ENCODE data around the gene PIK3C2G. TPM values are rescaled to one million over a fixed set of nuclear protein-coding genes. Genes with fewer than 3 reads are reported as not detected.

PIK3C2G gene
- total RNA-seq, 1 donor from 2014 or later = not detected

- no peaks in the 10 kb centered on the region for H3K36me3 Mint-ChIP-seq
- TF ChIP-seq, protein P1, sequence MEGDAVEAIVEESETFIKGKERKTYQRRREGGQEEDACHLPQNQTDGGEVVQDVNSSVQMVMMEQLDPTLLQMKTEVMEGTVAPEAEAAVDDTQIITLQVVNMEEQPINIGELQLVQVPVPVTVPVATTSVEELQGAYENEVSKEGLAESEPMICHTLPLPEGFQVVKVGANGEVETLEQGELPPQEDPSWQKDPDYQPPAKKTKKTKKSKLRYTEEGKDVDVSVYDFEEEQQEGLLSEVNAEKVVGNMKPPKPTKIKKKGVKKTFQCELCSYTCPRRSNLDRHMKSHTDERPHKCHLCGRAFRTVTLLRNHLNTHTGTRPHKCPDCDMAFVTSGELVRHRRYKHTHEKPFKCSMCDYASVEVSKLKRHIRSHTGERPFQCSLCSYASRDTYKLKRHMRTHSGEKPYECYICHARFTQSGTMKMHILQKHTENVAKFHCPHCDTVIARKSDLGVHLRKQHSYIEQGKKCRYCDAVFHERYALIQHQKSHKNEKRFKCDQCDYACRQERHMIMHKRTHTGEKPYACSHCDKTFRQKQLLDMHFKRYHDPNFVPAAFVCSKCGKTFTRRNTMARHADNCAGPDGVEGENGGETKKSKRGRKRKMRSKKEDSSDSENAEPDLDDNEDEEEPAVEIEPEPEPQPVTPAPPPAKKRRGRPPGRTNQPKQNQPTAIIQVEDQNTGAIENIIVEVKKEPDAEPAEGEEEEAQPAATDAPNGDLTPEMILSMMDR (IDR thresholded peaks at IDR 0.05) = no peak
- TF ChIP-seq EZH2phosphoT487 (IDR thresholded peaks at IDR 0.05) (no peak), EZH2 (IDR thresholded peaks at IDR 0.05) (no peak)
These were observed 18.8 kb upstream of the PIK3C2G start for GRCh38 chr12:18242380-18243089.

GRCh38 chr12:18243238-18243637 is 18.1 kb upstream of the PIK3C2G start:
- Histone ChIP-seq H4K20me1 (ENCODE audit: low read depth) (no peaks in the 10 kb centered on the region), H3K79me2 (ENCODE audit: low read depth) (no peaks in the 10 kb centered on the region), H3K9me3 (ENCODE audit: low read depth) (no peaks in the 10 kb centered on the region), H3K27ac (no peak overlapping the region), H3K4me1 (no peaks in the 10 kb centered on the region), H2AFZ (replicated peaks) (no peak overlapping the region), H3K4me2 (no peak overlapping the region), H3K27me3 (no peaks in the 10 kb centered on the region), H3K36me3 (no peaks in the 10 kb centered on the region), H3K4me3 (no peak overlapping the region), H3F3A (ENCODE audit: low read depth) (no peaks in the 10 kb centered on the region), H3K9ac (no peak overlapping the region)
- TF ChIP-seq, protein P1 (IDR thresholded peaks at IDR 0.05) = no peak
- TF ChIP-seq EZH2phosphoT487 (IDR thresholded peaks at IDR 0.05) (no peak), EZH2 (IDR thresholded peaks at IDR 0.05) (no peak)
- Mint-ChIP-seq H3K27me3 (ENCODE audit: insufficient read depth, low read depth) (no peaks in the 10 kb centered on the region), H3K4me1 (no peaks in the 10 kb centered on the region), H3K4me3 (no peak overlapping the region), H3K9me3 (no peaks in the 10 kb centered on the region), H3K27ac (no peak overlapping the region), H3K36me3 (no peaks in the 10 kb centered on the region)
- DNase-seq (ENCODE audit: low spot score) = no peak

More at GRCh38 chr12:18242380-18243089, 18.8 kb upstream of the PIK3C2G start:
- Mint-ChIP-seq H3K4me1 (no peaks in the 10 kb centered on the region), H3K9me3 (peaks cover 2% of the 10 kb centered on the region), H3K27me3 (ENCODE audit: insufficient read depth, low read depth) (no peaks in the 10 kb centered on the region), H3K27ac (no peak overlapping the region), H3K4me3 (no peak overlapping the region)
- Histone ChIP-seq H2AFZ (replicated peaks) (no peak overlapping the region), H4K20me1 (ENCODE audit: low read depth) (no peaks in the 10 kb centered on the region), H3K9me3 (ENCODE audit: low read depth) (no peaks in the 10 kb centered on the region), H3K4me2 (no peak overlapping the region), H3K79me2 (ENCODE audit: low read depth) (no peaks in the 10 kb centered on the region), H3K4me1 (no peaks in the 10 kb centered on the region), H3K4me3 (no peak overlapping the region), H3K27me3 (no peaks in the 10 kb centered on the region), H3K27ac (no peak overlapping the region), H3K36me3 (no peaks in the 10 kb centered on the region), H3K9ac (no peak overlapping the region), H3F3A (ENCODE audit: low read depth) (no peaks in the 10 kb centered on the region)
- DNase-seq (ENCODE audit: low spot score) = no peak

DNA sequence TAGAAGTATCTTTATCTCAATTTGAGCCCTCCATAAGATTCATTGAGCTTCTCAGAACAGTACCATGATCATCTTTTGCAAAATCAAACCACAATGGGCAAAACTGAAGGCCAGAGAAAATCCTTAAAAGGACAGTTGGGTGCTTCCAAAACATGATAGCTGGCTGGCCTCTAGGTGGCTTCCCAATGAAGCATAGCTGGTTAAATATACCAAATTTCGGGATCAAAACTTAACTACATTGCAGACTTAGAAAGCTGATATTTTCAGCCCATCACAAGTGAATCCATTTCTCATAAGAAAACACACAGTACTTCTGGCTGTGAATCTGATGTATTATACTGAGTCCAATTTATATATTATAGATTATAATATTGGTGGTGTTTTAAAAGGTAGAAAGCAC is 15.3 kb upstream of the PIK3C2G start:
- H3K36me3 ChIP-seq = no peaks in the 10 kb centered on the region
- H3K79me2 ChIP-seq (ENCODE audit: low read depth) = no peaks in the 10 kb centered on the region
- no peak overlapping the region for H3K4me3 Mint-ChIP-seq
- no peak overlapping the region for H3K27ac ChIP-seq
- H3K36me3 Mint-ChIP-seq = no peaks in the 10 kb centered on the region
- H3K9me3 ChIP-seq (ENCODE audit: low read depth) = no peaks in the 10 kb centered on the region
- H4K20me1 ChIP-seq (ENCODE audit: low read depth) = no peaks in the 10 kb centered on the region
- no peaks in the 10 kb centered on the region for H3K9me3 Mint-ChIP-seq
- no peak overlapping the region for H3K9ac ChIP-seq
- H3K27ac Mint-ChIP-seq = no peak overlapping the region
- no peak for DNase-seq (ENCODE audit: low spot score)
- H3F3A ChIP-seq (ENCODE audit: low read depth) = no peaks in the 10 kb centered on the region
- H3K4me2 ChIP-seq = no peak overlapping the region
- TF ChIP-seq, protein P1 (IDR thresholded peaks at IDR 0.05) = peak; percentile 38
- TF ChIP-seq EZH2phosphoT487 (IDR thresholded peaks at IDR 0.05) = no peak
- no peak for TF ChIP-seq EZH2 (IDR thresholded peaks at IDR 0.05)
- H3K27me3 Mint-ChIP-seq (ENCODE audit: insufficient read depth, low read depth) = no peaks in the 10 kb centered on the region
- no peaks in the 10 kb centered on the region for H3K4me1 ChIP-seq
- H3K27me3 ChIP-seq = no peaks in the 10 kb centered on the region
- no peak overlapping the region for H3K4me3 ChIP-seq
- no peaks in the 10 kb centered on the region for H3K4me1 Mint-ChIP-seq
- H2AFZ ChIP-seq (replicated peaks) = peak overlapping the region; percentile 57
